GM13976 (cell line): ENCODE measurements around the gene S100A7.
A peak's percentile ranks its signal among the peaks of the same experiment; 100 is the strongest.
"Not testable (repeated sequence)": the region's sequence is repeated elsewhere in the genome, so short reads cannot be mapped to it uniquely, and the experiment has no call there.

Experiments used
- DNase-seq: peaks from one replicate; pipeline ENCODE4 v3.0.0; 2012; ENCODE audit warnings: low spot score
- in situ Hi-C: fragments of 300-500 bp; cut with MboI; formaldehyde crosslinking; loops from one replicate; pipeline ENCODE4 v1.12.0; 2022; ENCODE audit warnings: low sequenced_read_pairs, mixed read lengths, inconsistent platforms; ENCODE audit not compliant: unreplicated experiment
- TF ChIP-seq, protein P1 (sequence below): IDR thresholded peaks from 2 replicates; pipeline ENCODE4 v1.5.1; 2012; ENCODE audit warnings: borderline replicate concordance, mild to moderate bottlenecking; ENCODE audit not compliant: insufficient read depth; ENCODE audit errors: extremely low read depth, missing control alignments, control extremely low read depth

S100A7 gene

DNA sequence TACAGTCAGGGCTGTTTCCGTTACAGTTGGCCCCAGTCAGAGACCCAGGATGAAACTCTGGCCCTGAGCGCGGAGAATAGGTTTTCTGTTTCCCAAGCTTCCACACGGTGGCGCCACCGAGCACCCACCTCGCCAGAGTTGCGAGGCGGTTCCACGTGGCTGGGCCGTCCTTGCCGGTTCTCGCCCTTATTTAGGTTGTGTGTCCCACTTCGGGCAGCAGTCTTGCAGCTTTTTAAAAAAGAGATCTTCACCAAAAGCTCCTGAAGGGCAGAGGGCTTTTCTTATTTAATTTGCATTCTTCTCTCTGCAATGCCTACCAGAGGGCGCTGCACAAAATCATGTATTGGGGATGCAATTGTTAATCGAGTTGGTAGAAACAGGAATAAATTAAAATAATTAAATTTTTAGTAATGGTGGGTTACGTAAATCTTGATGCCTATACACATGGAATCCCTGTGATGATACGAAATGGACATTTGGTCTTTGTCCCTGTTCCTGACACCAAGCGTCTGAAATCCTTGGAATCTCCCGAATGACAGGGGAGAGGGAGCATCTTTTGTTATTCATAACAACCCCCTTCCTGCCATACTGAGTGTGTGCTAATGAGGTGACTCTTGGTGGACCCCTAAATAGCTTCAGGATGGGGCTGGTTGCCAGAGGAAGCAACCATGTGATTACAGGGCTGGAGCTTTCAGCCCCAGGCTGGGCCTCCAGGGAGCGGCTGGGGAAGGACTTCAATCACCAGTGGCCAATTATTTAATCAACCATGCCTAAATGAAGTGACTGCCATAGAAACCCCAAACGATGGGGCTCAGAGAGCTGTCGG, 5.6 kb upstream of the S100A7 start:
- TF ChIP-seq, protein P1, sequence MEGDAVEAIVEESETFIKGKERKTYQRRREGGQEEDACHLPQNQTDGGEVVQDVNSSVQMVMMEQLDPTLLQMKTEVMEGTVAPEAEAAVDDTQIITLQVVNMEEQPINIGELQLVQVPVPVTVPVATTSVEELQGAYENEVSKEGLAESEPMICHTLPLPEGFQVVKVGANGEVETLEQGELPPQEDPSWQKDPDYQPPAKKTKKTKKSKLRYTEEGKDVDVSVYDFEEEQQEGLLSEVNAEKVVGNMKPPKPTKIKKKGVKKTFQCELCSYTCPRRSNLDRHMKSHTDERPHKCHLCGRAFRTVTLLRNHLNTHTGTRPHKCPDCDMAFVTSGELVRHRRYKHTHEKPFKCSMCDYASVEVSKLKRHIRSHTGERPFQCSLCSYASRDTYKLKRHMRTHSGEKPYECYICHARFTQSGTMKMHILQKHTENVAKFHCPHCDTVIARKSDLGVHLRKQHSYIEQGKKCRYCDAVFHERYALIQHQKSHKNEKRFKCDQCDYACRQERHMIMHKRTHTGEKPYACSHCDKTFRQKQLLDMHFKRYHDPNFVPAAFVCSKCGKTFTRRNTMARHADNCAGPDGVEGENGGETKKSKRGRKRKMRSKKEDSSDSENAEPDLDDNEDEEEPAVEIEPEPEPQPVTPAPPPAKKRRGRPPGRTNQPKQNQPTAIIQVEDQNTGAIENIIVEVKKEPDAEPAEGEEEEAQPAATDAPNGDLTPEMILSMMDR: peak; percentile 54
- peak; percentile 77 for DNase-seq
- in situ Hi-C loops: no loop called here

DNA sequence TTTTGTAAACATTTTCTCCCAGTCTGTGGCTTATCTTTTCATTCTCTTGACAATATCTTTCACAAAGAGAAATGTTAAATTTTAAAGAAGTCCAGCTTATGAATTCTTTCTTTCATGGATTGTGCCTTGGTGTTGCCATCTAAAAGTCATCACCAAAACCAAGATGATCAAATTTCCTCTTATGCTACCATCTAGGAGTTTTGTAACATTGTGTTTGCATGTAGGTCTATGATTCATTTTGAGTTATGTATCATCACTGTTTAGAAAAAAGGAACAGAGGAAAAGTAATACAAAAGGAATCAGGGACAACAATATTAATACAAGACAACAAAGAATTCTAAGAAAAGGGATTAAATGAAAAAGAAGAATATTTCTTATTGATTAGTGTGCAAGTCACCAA, 2.3 kb upstream of the S100A7 start:
- in situ Hi-C loops: not testable (repeated sequence)

DNA sequence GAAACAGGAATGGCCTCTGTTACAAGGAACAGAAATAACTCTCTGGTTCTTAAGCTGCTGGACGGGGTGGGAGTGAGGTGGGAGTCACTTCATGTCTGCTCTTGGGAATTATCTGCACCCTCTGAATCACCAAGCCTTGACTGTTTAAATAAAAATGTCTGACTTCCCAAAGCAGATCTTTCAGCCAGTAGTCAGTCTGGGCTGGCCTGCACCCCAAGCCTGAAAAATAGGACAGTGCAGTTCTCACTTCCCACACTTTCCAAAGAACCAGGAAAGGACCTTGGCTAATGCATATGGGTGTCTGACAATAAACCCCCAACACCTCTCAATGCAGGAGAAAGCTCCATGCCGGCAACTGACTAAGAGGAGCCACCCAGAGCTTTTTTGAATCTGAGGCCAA, 796 bp downstream of the S100A7 start:
- in situ Hi-C loops: no loop called here
- TF ChIP-seq, protein P1: no peak
- no peak for DNase-seq

More for the DNA sequence above, 2.3 kb upstream of the S100A7 start:
- DNase-seq: not testable (repeated sequence)

DNA sequence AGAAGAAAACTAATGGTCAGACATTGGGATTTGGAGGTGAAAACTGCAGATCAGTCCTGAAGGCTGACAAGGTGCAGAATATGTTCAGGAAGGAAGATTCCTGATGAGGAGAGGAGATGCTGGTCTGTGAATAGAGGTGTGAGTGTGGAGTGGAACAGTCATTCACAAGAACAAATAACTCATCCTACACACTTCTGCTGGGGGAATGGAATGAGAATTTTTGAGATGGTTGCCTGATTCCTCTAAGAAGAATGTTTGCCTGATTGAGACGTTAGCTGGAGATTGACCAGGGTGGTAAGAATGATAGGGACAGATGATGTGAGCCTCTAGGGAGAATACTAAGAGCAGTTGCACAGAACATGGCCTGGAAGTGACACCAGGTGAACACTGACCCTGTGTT, 4.1 kb downstream of the S100A7 start:
- TF ChIP-seq, protein P1: no peak
- no peak for DNase-seq
- in situ Hi-C loops: no loop called here

DNA sequence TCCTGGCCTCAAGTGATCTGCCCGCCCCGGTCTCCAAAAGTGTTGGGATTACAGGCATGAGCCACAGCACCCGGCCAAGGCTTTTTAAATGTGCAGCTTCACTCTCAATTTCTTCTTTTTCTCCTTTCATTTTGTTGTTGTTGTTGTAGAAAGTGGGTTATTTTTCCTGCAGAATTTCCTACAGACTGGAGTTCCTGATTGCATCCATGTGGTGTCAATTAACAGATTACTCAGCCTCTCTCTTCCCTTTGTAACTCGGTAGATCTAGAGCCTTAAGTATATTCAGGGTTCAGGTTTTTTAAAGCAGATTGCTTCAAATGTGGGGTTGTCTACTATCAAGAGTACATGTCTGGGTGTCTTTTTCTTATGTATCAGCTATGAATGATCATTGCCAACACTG, 11.6 kb downstream of the S100A7 start:
- DNase-seq, in situ Hi-C loops: not testable (repeated sequence)

DNA sequence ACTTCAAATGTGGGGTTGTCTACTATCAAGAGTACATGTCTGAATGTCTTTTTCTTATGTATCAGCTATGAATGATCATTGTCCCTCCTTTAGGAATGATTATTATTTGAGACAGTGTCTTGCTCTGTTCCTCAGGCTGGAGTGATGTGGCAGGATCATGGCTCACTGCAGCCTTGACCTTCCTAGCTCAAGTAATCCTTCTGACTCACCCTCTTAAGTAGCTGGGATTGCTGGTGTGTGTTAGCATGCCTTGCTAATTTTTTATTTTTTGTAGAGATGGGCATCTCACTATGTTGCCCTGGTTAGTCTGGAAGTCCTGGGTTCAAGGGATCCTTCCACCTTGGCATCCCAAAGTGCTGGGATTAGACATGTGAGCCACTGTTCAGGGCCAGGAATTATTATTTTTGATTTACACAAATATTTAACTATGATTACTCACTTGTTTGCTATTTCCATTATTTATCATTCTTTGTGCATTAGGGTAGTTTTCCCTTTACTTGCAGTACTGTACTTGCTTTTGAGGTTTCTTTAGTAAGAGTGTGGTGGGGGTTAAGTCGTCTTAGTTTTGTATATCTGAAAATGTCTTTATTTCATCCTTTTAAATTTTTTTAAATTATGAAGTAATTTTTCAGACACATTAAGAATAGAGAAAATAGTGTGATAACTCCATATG, 12.8 kb downstream of the S100A7 start:
- in situ Hi-C loops: no loop called here
- no peak for DNase-seq

DNA sequence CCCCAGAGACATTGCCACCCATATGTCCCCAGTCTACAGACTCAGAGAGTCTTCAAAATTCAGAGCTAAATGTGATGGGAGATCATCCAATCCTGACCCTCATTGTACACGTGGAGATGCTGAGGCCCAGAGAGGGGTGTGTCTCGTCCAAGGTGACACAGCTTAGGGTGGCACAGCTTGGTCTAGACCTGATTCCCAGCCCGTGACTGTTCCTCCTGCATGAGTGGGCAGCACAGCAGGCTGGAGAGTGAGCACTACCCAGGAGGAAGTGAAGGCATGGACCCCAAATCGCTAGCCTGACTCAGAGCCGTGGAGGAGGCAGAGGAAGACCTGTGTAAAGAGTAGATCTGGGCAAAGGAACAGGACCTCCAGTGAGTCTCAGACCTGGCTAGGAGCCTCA, 16.4 kb downstream of the S100A7 start:
- TF ChIP-seq, protein P1: no peak
- in situ Hi-C loops: no loop called here
- DNase-seq: no peak

More for the DNA sequence above, 12.8 kb downstream of the S100A7 start:
- TF ChIP-seq, protein P1: no peak
